ENCODE measurements around the gene TNIK. TPM values are rescaled to one million over a fixed set of nuclear protein-coding genes. Genes with fewer than 3 reads are reported as not detected.

The TNIK gene
- total and polyA plus RNA-seq, 10 of the 15 experiments (the other 5 are each of a cell fraction or from before 2014, with no cell fraction given): 13.9 to 74.3 (median 48.2) TPM

- Histone ChIP-seq H4K20me1 (ENCODE audit: control insufficient read depth, insufficient read depth) (no peaks in the 10 kb centered on the region), H3K79me2 (ENCODE audit: control insufficient read depth, insufficient read depth, low read length) (peaks cover 67% of the 10 kb centered on the region), H3K36me3 (ENCODE audit: control insufficient read depth in 2 of 2, insufficient read depth in 2 of 2, low read length in 1 of 2) (0 out of 4 replicates have a peak, but pooled peaks cover 0 to 4% of the 10 kb centered on the region in 2 experiments), H3K9me3 (replicated peaks; ENCODE audit: control insufficient read depth, insufficient read depth, low read length) (no peaks in the 10 kb centered on the region; the same call in 1 of the 3 replicates), H3K9ac (ENCODE audit: control insufficient read depth, insufficient read depth, low read length) (no peak overlapping the region), H3K4me2 (ENCODE audit: control insufficient read depth, insufficient read depth) (no peak overlapping the region), H3K27ac (ENCODE audit: control insufficient read depth, insufficient read depth) (no peak overlapping the region), H3K27me3 (replicated peaks in 1 of 2; ENCODE audit: control insufficient read depth in 2 of 2, insufficient read depth in 2 of 2, low read length in 1 of 2) (no peaks in the 10 kb centered on the region), H3K4me1 (ENCODE audit: control insufficient read depth, insufficient read depth, low read length) (peaks cover 38% of the 10 kb centered on the region), H3K4me3 (no peak overlapping the region), H2AFZ (ENCODE audit: control insufficient read depth, low read depth, low read length) (no peak overlapping the region)
- 61% methylated on average over 2 of the region's 2 CpGs for WGBS (ENCODE audit: insufficient coverage, insufficient replicate concordance, low lambda C conversion rate, missing lambda C conversion rate)
- intact Hi-C loops (cut with micrococcal nuclease; ENCODE audit: unreplicated experiment) (no loop called here), in situ Hi-C loops (cut with MboI) (no loop called here)
- DNase-seq (ENCODE audit: low read depth, low spot score) (no peak), ATAC-seq (no peak), FAIRE-seq (no peak)
- POLR2A ChIA-PET: interaction anchor here (1.0 to 1.6 kb wide), 4 partner anchors 10 to 54 kb away, joined by 3 to 8 read pairs (median 5); no protein-coding TSS in a partner anchor
- BruUV-seq (replicated peaks): no TSS peak
- TF ChIP-seq BMI1 (IDR thresholded peaks at IDR 0.05; ENCODE audit: borderline replicate concordance) (no peak), KDM1A (IDR thresholded peaks at IDR 0.05; ENCODE audit: borderline replicate concordance) (no peak), YY1 (IDR thresholded peaks at IDR 0.05; ENCODE audit: low read depth, low read length) (no peak), BCLAF1 (IDR thresholded peaks at IDR 0.05) (no peak), RELA (IDR thresholded peaks at IDR 0.05; ENCODE audit: borderline replicate concordance, partially characterized antibody) (no peak), POLR2AphosphoS2 (IDR thresholded peaks at IDR 0.05; ENCODE audit: low read depth, low read length) (no peak), E2F8 (IDR thresholded peaks at IDR 0.05; ENCODE audit: low read depth, partially characterized antibody) (no peak), CHD4 (IDR thresholded peaks at IDR 0.05) (no peak), RB1 (IDR thresholded peaks at IDR 0.05; ENCODE audit: borderline replicate concordance) (no peak), ZNF622 (IDR thresholded peaks at IDR 0.05) (no peak), SPI1 (IDR thresholded peaks at IDR 0.05; ENCODE audit: borderline replicate concordance, insufficient read depth, low read depth, low read length) (no peak), CREB1 (IDR thresholded peaks at IDR 0.05; ENCODE audit: low read depth) (no peak), SMARCA5 (IDR thresholded peaks at IDR 0.05) (no peak), JUND (IDR thresholded peaks at IDR 0.05; ENCODE audit: low read depth, low read length) (no peak), ZBTB33 (IDR thresholded peaks at IDR 0.05) (no peak)
- SMC1A ChIA-PET (ENCODE audit: uncharacterized antibody, unreplicated experiment): interaction anchor here (1.0 to 23.0 kb wide), 6 partner anchors 13 to 54 kb away, joined by 3 to 657 read pairs (median 4); no protein-coding TSS in a partner anchor
- CTCF ChIA-PET: interaction anchor here (1.2 kb wide), 1 partner anchor 9 kb away, joined by 4 read pairs; no protein-coding TSS in a partner anchor
- RAD21 ChIA-PET (ENCODE audit: unreplicated experiment): no interaction called here
These were observed 217.3 kb downstream of the TNIK start for GRCh38 chr3:171242951-171243350.

All from GM12878 (cell line).